ENCODE data around the gene OR10P1. TPM values are rescaled to one million over a fixed set of nuclear protein-coding genes. Genes with fewer than 3 reads are reported as not detected.

OR10P1 gene
- total and polyA plus RNA-seq, 10 of the 15 experiments (the other 5 are each of a cell fraction or from before 2014, with no cell fraction given) = not detected

DNA sequence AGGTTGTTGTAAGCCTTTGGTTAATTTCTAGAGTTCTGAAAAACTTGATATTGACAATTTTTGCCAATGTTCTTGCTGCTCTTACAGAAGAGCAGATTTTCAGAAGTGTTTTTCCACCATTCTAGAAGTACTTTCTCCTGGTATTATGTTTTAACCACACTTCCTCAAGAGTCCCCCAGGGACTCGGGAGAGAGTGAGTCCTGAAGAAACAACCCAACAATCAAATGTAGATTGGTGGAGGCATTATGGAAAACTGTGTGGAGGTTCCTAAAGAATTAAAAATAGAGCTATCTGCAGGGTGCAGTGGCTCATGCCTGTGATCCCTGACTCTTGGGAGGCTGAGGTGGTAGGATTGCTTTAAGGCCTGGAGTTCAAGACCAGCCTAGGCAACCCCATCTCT, 26.7 kb downstream of the OR10P1 start:
- Histone ChIP-seq H3K27me3 (replicated peaks in 1 of 2; ENCODE audit: control insufficient read depth in 2 of 2, insufficient read depth in 2 of 2, low read length in 1 of 2) (no peaks in the 10 kb centered on the region), H3K4me1 (ENCODE audit: control insufficient read depth, insufficient read depth, low read length) (peaks cover 7% of the 10 kb centered on the region), H3K27ac (ENCODE audit: control insufficient read depth, insufficient read depth) (no peak overlapping the region), H3K79me2 (ENCODE audit: control insufficient read depth, insufficient read depth, low read length) (no peaks in the 10 kb centered on the region), H3K9ac (ENCODE audit: control insufficient read depth, insufficient read depth, low read length) (no peak overlapping the region), H3K9me3 (replicated peaks; ENCODE audit: control insufficient read depth, insufficient read depth, low read length) (no peaks in the 10 kb centered on the region; the same call in 2 of the 3 replicates), H4K20me1 (ENCODE audit: control insufficient read depth, insufficient read depth) (no peaks in the 10 kb centered on the region), H3K4me2 (ENCODE audit: control insufficient read depth, insufficient read depth) (no peak overlapping the region), H2AFZ (ENCODE audit: control insufficient read depth, low read depth, low read length) (no peak overlapping the region), H3K36me3 (ENCODE audit: control insufficient read depth in 2 of 2, insufficient read depth in 2 of 2, low read length in 1 of 2) (no peaks in the 10 kb centered on the region), H3K4me3 (no peak overlapping the region)
- TF ChIP-seq BACH1 (IDR thresholded peaks at IDR 0.05; ENCODE audit: borderline replicate concordance) (no peak), FOXK2 (IDR thresholded peaks at IDR 0.05) (no peak), SREBF2 (IDR thresholded peaks at IDR 0.05; ENCODE audit: low read length) (no peak), ZNF24 (IDR thresholded peaks at IDR 0.05) (no peak), MTA3 (IDR thresholded peaks at IDR 0.05; ENCODE audit: borderline replicate concordance, low read length) (no peak), KDM1A (IDR thresholded peaks at IDR 0.05; ENCODE audit: borderline replicate concordance) (no peak), PAX5 (IDR thresholded peaks at IDR 0.05; ENCODE audit: borderline replicate concordance, low read depth, low read length) (no peak)
- TF ChIP-seq, protein P1, sequence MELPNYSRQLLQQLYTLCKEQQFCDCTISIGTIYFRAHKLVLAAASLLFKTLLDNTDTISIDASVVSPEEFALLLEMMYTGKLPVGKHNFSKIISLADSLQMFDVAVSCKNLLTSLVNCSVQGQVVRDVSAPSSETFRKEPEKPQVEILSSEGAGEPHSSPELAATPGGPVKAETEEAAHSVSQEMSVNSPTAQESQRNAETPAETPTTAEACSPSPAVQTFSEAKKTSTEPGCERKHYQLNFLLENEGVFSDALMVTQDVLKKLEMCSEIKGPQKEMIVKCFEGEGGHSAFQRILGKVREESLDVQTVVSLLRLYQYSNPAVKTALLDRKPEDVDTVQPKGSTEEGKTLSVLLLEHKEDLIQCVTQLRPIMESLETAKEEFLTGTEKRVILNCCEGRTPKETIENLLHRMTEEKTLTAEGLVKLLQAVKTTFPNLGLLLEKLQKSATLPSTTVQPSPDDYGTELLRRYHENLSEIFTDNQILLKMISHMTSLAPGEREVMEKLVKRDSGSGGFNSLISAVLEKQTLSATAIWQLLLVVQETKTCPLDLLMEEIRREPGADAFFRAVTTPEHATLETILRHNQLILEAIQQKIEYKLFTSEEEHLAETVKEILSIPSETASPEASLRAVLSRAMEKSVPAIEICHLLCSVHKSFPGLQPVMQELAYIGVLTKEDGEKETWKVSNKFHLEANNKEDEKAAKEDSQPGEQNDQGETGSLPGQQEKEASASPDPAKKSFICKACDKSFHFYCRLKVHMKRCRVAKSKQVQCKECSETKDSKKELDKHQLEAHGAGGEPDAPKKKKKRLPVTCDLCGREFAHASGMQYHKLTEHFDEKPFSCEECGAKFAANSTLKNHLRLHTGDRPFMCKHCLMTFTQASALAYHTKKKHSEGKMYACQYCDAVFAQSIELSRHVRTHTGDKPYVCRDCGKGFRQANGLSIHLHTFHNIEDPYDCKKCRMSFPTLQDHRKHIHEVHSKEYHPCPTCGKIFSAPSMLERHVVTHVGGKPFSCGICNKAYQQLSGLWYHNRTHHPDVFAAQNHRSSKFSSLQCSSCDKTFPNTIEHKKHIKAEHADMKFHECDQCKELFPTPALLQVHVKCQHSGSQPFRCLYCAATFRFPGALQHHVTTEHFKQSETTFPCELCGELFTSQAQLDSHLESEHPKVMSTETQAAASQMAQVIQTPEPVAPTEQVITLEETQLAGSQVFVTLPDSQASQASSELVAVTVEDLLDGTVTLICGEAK (IDR thresholded peaks at IDR 0.05; ENCODE audit: borderline replicate concordance) = no peak
- CTCF ChIA-PET = interaction anchor here (1.2 to 2.1 kb wide), 5 partner anchors 18 to 78 kb away, joined by 3 to 8 read pairs (median 4); a partner anchor contains a TSS
- ATAC-seq = no peak
- BruUV-seq (replicated peaks) = no TSS peak
- RAD21 ChIA-PET (ENCODE audit: unreplicated experiment) = no interaction called here
- SMC1A ChIA-PET (ENCODE audit: uncharacterized antibody, unreplicated experiment) = interaction anchor here (0.6 to 0.9 kb wide), 2 partner anchors 11 to 52 kb away, joined by 3 read pairs; partner anchors contain the start of gene BLOC1S1
- 0% methylated on average over 1 of the region's 1 CpG for WGBS (ENCODE audit: insufficient coverage, insufficient replicate concordance, low lambda C conversion rate, missing lambda C conversion rate)
- no peak for FAIRE-seq
- in situ Hi-C loops (cut with MboI) = no loop called here
- intact Hi-C loops (cut with micrococcal nuclease; ENCODE audit: unreplicated experiment) = no loop called here
- no peak for DNase-seq (ENCODE audit: low read depth, low spot score)
- POLR2A ChIA-PET = no interaction called here

Data from GM12878 (cell line).